HepG2 (cell line): ENCODE data around the gene EEA1. TPM values are rescaled to one million over a fixed set of nuclear protein-coding genes. Genes with fewer than 3 reads are reported as not detected.
A peak's percentile ranks its signal among the peaks of the same experiment; 100 is the strongest.

ENCODE experiments used
- ATF1 ChIP-seq: IDR thresholded peaks from 2 replicates; pipeline ENCODE4 v1.6.1; 2016; ENCODE audit warnings: mild to moderate bottlenecking, control low read depth
- CC2D1A ChIP-seq: sonication (generic); formaldehyde crosslinking; IDR thresholded peaks from 2 replicates; pipeline ENCODE4 v1.8.1; 2023; ENCODE audit warnings: mild to moderate bottlenecking, missing genetic modification reagents
- EED ChIP-seq: sonication (generic); formaldehyde crosslinking; IDR thresholded peaks from 2 replicates; pipeline ENCODE4 v1.5.0; 2020; ENCODE audit warnings: mild to moderate bottlenecking, missing genetic modification reagents
- EZH2 ChIP-seq: conservative IDR thresholded peaks from 2 replicates; pipeline ENCODE4 v1.6.1; 2012; ENCODE audit warnings: mild to moderate bottlenecking, low read depth, low read length, moderate library complexity
- IRF2 ChIP-seq: IDR thresholded peaks from 2 replicates; pipeline ENCODE4 v1.6.1; 2018; ENCODE audit warnings: missing genetic modification reagents, missing compliant biosample characterization
- NPAS2 ChIP-seq: sonication (generic); formaldehyde crosslinking; IDR thresholded peaks from 2 replicates; pipeline ENCODE4 v1.8.0; 2022; ENCODE audit warnings: mild to moderate bottlenecking, missing genetic modification reagents, borderline replicate concordance
- NR2F6 ChIP-seq, 2 experiments: IDR thresholded peaks; 2 replicates each; pipeline ENCODE4 v1.6.1; 2016; ENCODE audit warnings: antibody characterized with exemption in 1 of 2, mild to moderate bottlenecking in 1 of 2
- SMAD1 ChIP-seq: sonication (generic); formaldehyde crosslinking; IDR thresholded peaks from 2 replicates; pipeline ENCODE4 v1.4.0; 2020; ENCODE audit warnings: missing genetic modification reagents, low read depth, mild to moderate bottlenecking, borderline replicate concordance
- SOX6 ChIP-seq, 2 experiments: fragments of 450-650 bp in 1 of 2; sonication (generic) in 1 of 2; formaldehyde crosslinking in 1 of 2; IDR thresholded peaks; 2 replicates each; pipeline versions ENCODE4 v1.4.0 to v1.6.1; 2017 to 2020; ENCODE audit warnings: antibody characterized with exemption in 1 of 2, mild to moderate bottlenecking in 1 of 2, missing genetic modification reagents in 1 of 2
- STAT5B ChIP-seq: sonication (generic); formaldehyde crosslinking; IDR thresholded peaks from 2 replicates; pipeline ENCODE4 v1.4.0; 2020; ENCODE audit warnings: missing genetic modification reagents
- ZNF264 ChIP-seq: sonication (generic); formaldehyde crosslinking; IDR thresholded peaks from 2 replicates; pipeline ENCODE4 v1.4.0; 2020; ENCODE audit warnings: missing genetic modification reagents
- ZNF292 ChIP-seq: sonication (generic); formaldehyde crosslinking; IDR thresholded peaks from 2 replicates; pipeline ENCODE4 v1.8.1; 2022; ENCODE audit warnings: mild to moderate bottlenecking, low read depth, missing genetic modification reagents, borderline replicate concordance
- ZNF30 ChIP-seq: sonication (generic); formaldehyde crosslinking; IDR thresholded peaks from 2 replicates; pipeline ENCODE4 v1.5.0; 2020; ENCODE audit warnings: mild to moderate bottlenecking, missing genetic modification reagents
- ZNF451 ChIP-seq: sonication (generic); formaldehyde crosslinking; IDR thresholded peaks from 2 replicates; pipeline ENCODE4 v1.5.0; 2020; ENCODE audit warnings: mild to moderate bottlenecking, missing genetic modification reagents
- ZNF773 ChIP-seq: sonication (generic); formaldehyde crosslinking; IDR thresholded peaks from 2 replicates; pipeline ENCODE4 v1.4.0; 2020; ENCODE audit warnings: missing genetic modification reagents, borderline replicate concordance
- polyA plus RNA-seq, 8 experiments: library from polyadenylated mRNA; depleted of rRNA in 3 of 8; stranded (reverse) in 7 of 8; unstranded in 1 of 8; fragments of >200 nt; fragmentation: Illumina TruSeq in 4 of 8; extraction: Trizol in 4 of 8; gene quantifications; 2 replicates each; pipeline versions ENCODE4 v1.2.1 to v1.2.3, GENCODE V29; 2011 to 2016; ENCODE audit warnings: low read depth in 4 of 8, missing spikeins in 1 of 8, mixed read lengths in 1 of 8; ENCODE audit not compliant: insufficient read depth in 1 of 8
- total RNA-seq, 5 experiments: library from RNA; depleted of rRNA; stranded (reverse); fragments of >200 nt; fragmentation: Illumina TruSeq; extraction: Trizol; gene quantifications; 2 replicates each; pipeline ENCODE4 v1.2.3, GENCODE V29; 2016; ENCODE audit warnings: low read depth in 1 of 5
- TF ChIP-seq, protein P1 (sequence below): sonication (generic); formaldehyde crosslinking; IDR thresholded peaks from 2 replicates; pipeline ENCODE4 v1.4.0; 2020; ENCODE audit warnings: missing genetic modification reagents
- TF ChIP-seq, protein P2 (sequence below): sonication (generic); formaldehyde crosslinking; IDR thresholded peaks from 2 replicates; pipeline ENCODE4 v1.4.0; 2020; ENCODE audit warnings: missing genetic modification reagents
- TF ChIP-seq, protein P3 (sequence below): sonication (generic); formaldehyde crosslinking; IDR thresholded peaks from 2 replicates; pipeline ENCODE4 v1.4.0; 2020; ENCODE audit warnings: mild to moderate bottlenecking, missing genetic modification reagents
- TF ChIP-seq, protein P4 (sequence below): IDR thresholded peaks from 2 replicates; pipeline ENCODE4 v1.6.1; 2016; ENCODE audit warnings: missing genetic modification reagents, missing compliant biosample characterization
- TF ChIP-seq, protein P5 (sequence below): sonication (generic); formaldehyde crosslinking; IDR thresholded peaks from 2 replicates; pipeline ENCODE4 v1.5.1; 2020; ENCODE audit warnings: mild to moderate bottlenecking, missing genetic modification reagents, moderate library complexity
- TF ChIP-seq, protein P6 (sequence below): sonication (generic); formaldehyde crosslinking; IDR thresholded peaks from 2 replicates; pipeline ENCODE4 v1.5.0; 2020; ENCODE audit warnings: mild to moderate bottlenecking, missing genetic modification reagents, moderate library complexity
- TF ChIP-seq, protein P7 (sequence below): sonication (generic); formaldehyde crosslinking; IDR thresholded peaks from 2 replicates; pipeline ENCODE4 v1.4.0; 2020; ENCODE audit warnings: mild to moderate bottlenecking, missing genetic modification reagents

The EEA1 gene
- total and polyA plus RNA-seq, 2 of the 13 experiments (the other 11 are each of a cell fraction or from before 2014, with no cell fraction given), result 5.0 to 19.3 TPM

DNA sequence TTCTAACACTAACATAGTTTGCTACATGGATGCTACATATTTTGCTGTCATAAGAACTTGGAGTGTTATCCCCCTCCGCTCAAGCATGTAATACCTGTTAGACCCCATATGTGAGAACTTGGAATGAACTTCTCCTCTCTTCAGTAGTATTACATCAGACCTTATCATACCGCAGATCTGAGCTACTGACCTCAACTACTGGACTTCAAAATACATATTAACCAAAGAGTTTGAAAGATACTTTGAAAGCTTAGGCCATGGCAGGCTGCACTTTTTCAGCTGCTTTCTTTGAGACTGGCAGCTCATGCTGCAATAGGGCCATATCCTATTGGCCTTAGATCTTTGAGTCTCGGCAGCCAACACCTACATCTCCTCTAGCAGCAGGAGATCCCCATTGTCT lies 74.8 kb downstream of the EEA1 start (continued):
- TF ChIP-seq ZNF30 (no peak), CC2D1A (no peak), ATF1 (CRISPR knock-in tag) (no peak), NR2F6 (IDR thresholded peaks at IDR 0.05) (peak; percentile 41), NR2F6 (CRISPR knock-in tag; IDR thresholded peaks at IDR 0.05) (no peak), IRF2 (no peak), EZH2 (no peak), STAT5B (CRISPR knock-in tag) (no peak), ZNF773 (no peak), SOX6 (IDR thresholded peaks at IDR 0.05) (no peak), SOX6 (CRISPR knock-in tag; IDR thresholded peaks at IDR 0.05) (no peak), EED (CRISPR knock-in tag) (no peak), NPAS2 (no peak), ZNF292 (CRISPR knock-in tag) (peak; percentile 24; the same call in 1 of the 2 replicates), ZNF451 (CRISPR knock-in tag) (no peak), ZNF264 (CRISPR knock-in tag) (no peak), SMAD1 (no peak)
- TF ChIP-seq, protein P1, sequence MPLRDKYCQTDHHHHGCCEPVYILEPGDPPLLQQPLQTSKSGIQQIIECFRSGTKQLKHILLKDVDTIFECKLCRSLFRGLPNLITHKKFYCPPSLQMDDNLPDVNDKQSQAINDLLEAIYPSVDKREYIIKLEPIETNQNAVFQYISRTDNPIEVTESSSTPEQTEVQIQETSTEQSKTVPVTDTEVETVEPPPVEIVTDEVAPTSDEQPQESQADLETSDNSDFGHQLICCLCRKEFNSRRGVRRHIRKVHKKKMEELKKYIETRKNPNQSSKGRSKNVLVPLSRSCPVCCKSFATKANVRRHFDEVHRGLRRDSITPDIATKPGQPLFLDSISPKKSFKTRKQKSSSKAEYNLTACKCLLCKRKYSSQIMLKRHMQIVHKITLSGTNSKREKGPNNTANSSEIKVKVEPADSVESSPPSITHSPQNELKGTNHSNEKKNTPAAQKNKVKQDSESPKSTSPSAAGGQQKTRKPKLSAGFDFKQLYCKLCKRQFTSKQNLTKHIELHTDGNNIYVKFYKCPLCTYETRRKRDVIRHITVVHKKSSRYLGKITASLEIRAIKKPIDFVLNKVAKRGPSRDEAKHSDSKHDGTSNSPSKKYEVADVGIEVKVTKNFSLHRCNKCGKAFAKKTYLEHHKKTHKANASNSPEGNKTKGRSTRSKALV (CRISPR knock-in tag), result no peak
- TF ChIP-seq, protein P2, sequence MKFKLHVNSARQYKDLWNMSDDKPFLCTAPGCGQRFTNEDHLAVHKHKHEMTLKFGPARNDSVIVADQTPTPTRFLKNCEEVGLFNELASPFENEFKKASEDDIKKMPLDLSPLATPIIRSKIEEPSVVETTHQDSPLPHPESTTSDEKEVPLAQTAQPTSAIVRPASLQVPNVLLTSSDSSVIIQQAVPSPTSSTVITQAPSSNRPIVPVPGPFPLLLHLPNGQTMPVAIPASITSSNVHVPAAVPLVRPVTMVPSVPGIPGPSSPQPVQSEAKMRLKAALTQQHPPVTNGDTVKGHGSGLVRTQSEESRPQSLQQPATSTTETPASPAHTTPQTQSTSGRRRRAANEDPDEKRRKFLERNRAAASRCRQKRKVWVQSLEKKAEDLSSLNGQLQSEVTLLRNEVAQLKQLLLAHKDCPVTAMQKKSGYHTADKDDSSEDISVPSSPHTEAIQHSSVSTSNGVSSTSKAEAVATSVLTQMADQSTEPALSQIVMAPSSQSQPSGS (CRISPR knock-in tag), result no peak
- TF ChIP-seq, protein P3, sequence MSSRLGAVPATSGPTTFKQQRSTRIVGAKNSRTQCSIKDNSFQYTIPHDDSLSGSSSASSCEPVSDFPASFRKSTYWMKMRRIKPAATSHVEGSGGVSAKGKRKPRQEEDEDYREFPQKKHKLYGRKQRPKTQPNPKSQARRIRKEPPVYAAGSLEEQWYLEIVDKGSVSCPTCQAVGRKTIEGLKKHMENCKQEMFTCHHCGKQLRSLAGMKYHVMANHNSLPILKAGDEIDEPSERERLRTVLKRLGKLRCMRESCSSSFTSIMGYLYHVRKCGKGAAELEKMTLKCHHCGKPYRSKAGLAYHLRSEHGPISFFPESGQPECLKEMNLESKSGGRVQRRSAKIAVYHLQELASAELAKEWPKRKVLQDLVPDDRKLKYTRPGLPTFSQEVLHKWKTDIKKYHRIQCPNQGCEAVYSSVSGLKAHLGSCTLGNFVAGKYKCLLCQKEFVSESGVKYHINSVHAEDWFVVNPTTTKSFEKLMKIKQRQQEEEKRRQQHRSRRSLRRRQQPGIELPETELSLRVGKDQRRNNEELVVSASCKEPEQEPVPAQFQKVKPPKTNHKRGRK, result no peak
- TF ChIP-seq, protein P4, sequence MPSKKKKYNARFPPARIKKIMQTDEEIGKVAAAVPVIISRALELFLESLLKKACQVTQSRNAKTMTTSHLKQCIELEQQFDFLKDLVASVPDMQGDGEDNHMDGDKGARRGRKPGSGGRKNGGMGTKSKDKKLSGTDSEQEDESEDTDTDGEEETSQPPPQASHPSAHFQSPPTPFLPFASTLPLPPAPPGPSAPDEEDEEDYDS (CRISPR knock-in tag), result no peak
- TF ChIP-seq, protein P5, sequence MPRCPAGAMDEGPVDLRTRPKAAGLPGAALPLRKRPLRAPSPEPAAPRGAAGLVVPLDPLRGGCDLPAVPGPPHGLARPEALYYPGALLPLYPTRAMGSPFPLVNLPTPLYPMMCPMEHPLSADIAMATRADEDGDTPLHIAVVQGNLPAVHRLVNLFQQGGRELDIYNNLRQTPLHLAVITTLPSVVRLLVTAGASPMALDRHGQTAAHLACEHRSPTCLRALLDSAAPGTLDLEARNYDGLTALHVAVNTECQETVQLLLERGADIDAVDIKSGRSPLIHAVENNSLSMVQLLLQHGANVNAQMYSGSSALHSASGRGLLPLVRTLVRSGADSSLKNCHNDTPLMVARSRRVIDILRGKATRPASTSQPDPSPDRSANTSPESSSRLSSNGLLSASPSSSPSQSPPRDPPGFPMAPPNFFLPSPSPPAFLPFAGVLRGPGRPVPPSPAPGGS (CRISPR knock-in tag), result no peak
- TF ChIP-seq, protein P6, sequence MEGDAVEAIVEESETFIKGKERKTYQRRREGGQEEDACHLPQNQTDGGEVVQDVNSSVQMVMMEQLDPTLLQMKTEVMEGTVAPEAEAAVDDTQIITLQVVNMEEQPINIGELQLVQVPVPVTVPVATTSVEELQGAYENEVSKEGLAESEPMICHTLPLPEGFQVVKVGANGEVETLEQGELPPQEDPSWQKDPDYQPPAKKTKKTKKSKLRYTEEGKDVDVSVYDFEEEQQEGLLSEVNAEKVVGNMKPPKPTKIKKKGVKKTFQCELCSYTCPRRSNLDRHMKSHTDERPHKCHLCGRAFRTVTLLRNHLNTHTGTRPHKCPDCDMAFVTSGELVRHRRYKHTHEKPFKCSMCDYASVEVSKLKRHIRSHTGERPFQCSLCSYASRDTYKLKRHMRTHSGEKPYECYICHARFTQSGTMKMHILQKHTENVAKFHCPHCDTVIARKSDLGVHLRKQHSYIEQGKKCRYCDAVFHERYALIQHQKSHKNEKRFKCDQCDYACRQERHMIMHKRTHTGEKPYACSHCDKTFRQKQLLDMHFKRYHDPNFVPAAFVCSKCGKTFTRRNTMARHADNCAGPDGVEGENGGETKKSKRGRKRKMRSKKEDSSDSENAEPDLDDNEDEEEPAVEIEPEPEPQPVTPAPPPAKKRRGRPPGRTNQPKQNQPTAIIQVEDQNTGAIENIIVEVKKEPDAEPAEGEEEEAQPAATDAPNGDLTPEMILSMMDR, result no peak
- TF ChIP-seq, protein P7, sequence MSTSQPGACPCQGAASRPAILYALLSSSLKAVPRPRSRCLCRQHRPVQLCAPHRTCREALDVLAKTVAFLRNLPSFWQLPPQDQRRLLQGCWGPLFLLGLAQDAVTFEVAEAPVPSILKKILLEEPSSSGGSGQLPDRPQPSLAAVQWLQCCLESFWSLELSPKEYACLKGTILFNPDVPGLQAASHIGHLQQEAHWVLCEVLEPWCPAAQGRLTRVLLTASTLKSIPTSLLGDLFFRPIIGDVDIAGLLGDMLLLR (CRISPR knock-in tag), result no peak
